ENCODE data around the gene CRIP2.

CRIP2 gene

GRCh38 chr14:105527826-105528585 is 53.4 kb downstream of the CRIP2 start:
- peak; percentile 98 for DNase-seq (ENCODE audit: low spot score)

DNA sequence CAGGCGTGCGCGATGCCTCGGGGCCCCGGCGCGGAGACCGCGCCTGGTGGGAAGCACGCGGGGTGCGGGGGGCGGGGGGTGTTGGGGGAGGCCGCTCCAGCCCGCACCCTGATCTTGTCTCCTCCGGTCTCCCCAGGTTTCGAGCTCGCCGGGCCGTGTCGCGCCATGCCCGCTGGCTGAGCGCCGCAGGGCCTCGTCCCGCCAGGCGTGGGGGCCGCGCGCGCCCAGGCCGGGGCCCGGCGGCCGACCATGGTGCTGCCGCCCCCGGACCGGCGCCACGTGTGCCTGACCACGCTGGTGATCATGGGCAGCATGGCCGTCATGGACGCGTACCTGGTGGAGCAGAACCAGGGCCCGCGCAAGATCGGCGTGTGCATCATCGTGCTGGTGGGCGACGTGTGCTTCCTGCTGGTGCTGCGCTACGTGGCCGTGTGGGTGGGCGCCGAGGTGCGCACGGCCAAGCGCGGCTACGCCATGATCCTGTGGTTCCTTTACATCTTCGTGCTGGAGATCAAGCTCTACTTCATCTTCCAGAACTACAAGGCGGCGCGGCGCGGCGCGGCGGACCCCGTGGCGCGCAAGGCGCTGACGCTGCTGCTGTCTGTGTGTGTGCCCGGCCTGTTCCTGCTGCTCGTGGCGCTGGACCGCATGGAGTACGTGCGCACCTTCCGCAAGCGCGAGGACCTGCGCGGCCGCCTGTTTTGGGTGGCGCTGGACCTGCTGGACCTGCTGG is 54.1 kb downstream of the CRIP2 start:
- no peak for DNase-seq (ENCODE audit: low spot score)

DNA sequence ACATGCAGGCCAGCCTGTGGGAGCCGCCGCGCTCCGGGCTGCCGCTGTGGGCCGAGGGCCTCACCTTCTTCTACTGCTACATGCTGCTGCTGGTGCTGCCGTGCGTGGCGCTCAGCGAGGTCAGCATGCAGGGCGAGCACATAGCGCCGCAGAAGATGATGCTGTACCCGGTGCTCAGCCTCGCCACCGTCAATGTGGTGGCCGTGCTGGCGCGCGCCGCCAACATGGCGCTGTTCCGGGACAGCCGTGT is 54.6 kb downstream of the CRIP2 start:
- DNase-seq (ENCODE audit: low spot score), result no peak

Data from HuH-7.5 (cell line).